ENCODE results near the gene TMEM205.
"Not testable (repeated sequence)": the region's sequence is repeated elsewhere in the genome, so short reads cannot be mapped to it uniquely, and the experiment has no call there.

Gene TMEM205

GRCh38 chr19:11346104-11346940 lies at the start of gene TMEM205, which contains the start of gene CCDC159:
Gene TMEM205 (minus strand): TSS chr19:11346268. CDS start chr19:11345619, 649 bp downstream.
Gene CCDC159 (plus strand): TSS chr19:11346519. CDS start chr19:11346607, 88 bp downstream.
- peak; percentile 99 for DNase-seq

GRCh38 chr19:11390933-11391680 lies 45.0 kb upstream of the TMEM205 start:
- no peak for DNase-seq

GRCh38 chr19:11390359-11390758 lies 44.3 kb upstream of the TMEM205 start:
- DNase-seq, result no peak

GRCh38 chr19:11387162-11388034 lies 41.3 kb upstream of the TMEM205 start:
- no peak for DNase-seq

GRCh38 chr19:11384778-11385129 lies 38.7 kb upstream of the TMEM205 start:
- no peak for DNase-seq

GRCh38 chr19:11383706-11384048 lies 37.6 kb upstream of the TMEM205 start:
- DNase-seq, result no peak

- peak; percentile 49 for DNase-seq
Observed at GRCh38 chr19:11382898-11383705, 37.0 kb upstream of the TMEM205 start.

- peak; percentile 99 for DNase-seq
Observed at GRCh38 chr19:11380653-11381537, 34.8 kb upstream of the TMEM205 start.

GRCh38 chr19:11379857-11380350 lies 33.8 kb upstream of the TMEM205 start:
- no peak for DNase-seq

DNA sequence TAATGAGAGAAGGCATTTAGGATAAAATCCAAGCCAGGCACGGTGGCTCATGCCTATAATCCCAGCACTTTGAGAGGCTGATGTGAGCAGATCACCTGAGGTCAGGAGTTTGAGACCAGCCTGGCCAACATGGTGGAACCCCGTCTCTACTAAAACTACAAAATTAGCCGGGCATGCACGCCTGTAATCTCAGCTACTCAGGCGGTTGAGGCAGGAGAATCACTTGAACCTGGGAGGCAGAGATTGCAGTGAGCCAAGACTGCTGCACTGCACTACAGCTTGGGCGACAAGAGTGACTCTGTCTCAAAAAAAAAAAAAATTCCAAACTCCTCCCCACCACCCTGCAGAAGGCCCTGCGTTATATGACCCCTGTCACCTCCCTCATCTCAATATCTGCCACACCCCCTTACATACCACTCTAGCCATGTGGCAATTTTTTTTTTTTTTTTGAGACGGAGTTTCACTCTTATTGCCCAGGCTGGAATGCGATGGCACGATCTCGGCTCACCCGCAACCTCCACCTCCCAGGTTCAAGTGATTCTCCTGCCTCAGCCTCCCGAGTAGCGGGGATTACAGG lies 33.3 kb upstream of the TMEM205 start:
- DNase-seq, result not testable (repeated sequence)

GRCh38 chr19:11378319-11379189 lies 32.5 kb upstream of the TMEM205 start:
- DNase-seq, result no peak

- no peak for DNase-seq
Observed at GRCh38 chr19:11377756-11378155, 31.7 kb upstream of the TMEM205 start.

DNA sequence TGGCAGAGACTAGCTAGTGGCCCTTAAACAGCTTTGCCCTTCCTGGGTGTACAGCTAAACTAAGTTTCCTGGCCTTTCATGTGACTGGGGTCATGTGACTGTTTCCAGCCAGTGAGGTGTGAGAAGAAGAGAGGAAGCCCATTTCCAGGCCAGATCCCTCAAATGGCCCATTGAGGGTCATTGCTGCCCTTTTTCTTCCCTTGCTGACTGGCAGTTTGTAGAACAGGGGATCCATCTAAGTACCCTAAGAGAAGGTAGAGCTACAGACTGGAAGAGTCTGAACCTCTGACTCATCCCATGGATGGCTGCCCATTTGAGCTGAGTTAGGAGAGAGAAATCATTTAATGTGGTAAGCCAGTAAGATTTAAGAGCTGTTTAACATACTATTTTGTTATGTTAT lies 31.2 kb upstream of the TMEM205 start:
- peak; percentile 60 for DNase-seq

GRCh38 chr19:11375143-11375948 lies 29.3 kb upstream of the TMEM205 start:
- peak; percentile 85 for DNase-seq

- peak; percentile 99 for DNase-seq
Observed at GRCh38 chr19:11374433-11375142, 28.5 kb upstream of the TMEM205 start, which contains the start of gene SWSAP1. Gene SWSAP1 (plus strand): TSS chr19:11374666. CDS start chr19:11374681, 15 bp downstream.

DNA sequence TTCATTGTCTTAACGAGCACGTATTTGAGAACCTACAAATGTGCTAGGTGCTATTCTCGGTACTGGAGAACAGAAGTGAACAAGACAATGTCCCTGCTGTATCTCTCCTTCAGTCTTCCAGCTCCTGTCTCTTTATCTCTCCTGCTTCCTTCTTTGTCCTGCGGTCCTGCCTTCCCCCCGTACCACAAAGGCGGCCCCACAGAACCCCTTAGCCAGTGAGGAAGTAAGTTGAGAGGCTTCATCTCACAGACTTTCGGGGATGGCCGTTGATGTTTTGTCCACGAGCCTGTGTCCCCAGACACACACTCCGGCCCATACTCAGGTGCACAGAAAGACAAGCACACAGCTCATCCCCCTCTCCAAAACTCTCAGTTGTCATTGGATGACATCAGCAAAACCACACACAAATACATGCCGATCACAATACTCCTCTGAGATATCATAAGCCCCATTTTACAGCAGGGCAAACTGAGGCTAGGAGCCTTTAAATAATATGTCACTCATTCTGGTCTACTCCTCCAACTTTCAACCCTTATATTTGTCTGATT lies 27.9 kb upstream of the TMEM205 start:
- no peak for DNase-seq

GRCh38 chr19:11373166-11373884 lies 27.3 kb upstream of the TMEM205 start:
- no peak for DNase-seq

Data from activated CD4-positive, alpha-beta T cell treated with anti-CD3 and anti-CD28 coated beads, Interleukin-2, amount 50 U/mL, for 16 hours (primary cell).